PC-3 (cell line): ENCODE measurements around the gene POP4. TPM values are rescaled to one million over a fixed set of nuclear protein-coding genes. Genes with fewer than 3 reads are reported as not detected.

Experiments used
- ATAC-seq: fragments of 200-7000 bp; cut with Tn5 transposase; 2 replicates; pipeline ENCODE4 v1.9.1; 2020; ENCODE audit warnings: mild to moderate bottlenecking, moderate library complexity
- BruUV-seq: library from RNA; stranded (reverse); fragments of 400-500 nt; replicated peaks from 2 replicates; lab custom pipeline; 2021; lab: Mats Ljungman, UMichigan
- CTCF ChIA-PET: fragments of 300-600 bp; sonication (Branson Sonifier 250); formaldehyde crosslinking; loops from one replicate; lab custom pipeline; 2022; ENCODE audit warnings: antibody characterized with exemption; lab: Charles Lee
- POLR2A ChIA-PET: fragments of 300-600 bp; sonication (Branson Sonifier 250); formaldehyde crosslinking; loops from one replicate; lab custom pipeline; 2022; ENCODE audit warnings: antibody characterized with exemption; ENCODE audit not compliant: unreplicated experiment; lab: Charles Lee
- DNase-seq: peaks from one replicate; pipeline ENCODE4 v3.0.0-alpha.2; 2015
- H2AFZ ChIP-seq: fragments of 300-600 bp; sonication (generic); 2 replicates; pipeline ENCODE4 v1.6.0; 2016; ENCODE audit warnings: antibody characterized with exemption, low read length
- H3F3A ChIP-seq: fragments of 300-600 bp; sonication (generic); one replicate; pipeline ENCODE4 v1.6.0; 2017; ENCODE audit warnings: antibody characterized with exemption, low read length, control low read depth, mild to moderate bottlenecking; ENCODE audit not compliant: unreplicated experiment
- H3K27ac ChIP-seq: fragments of 300-600 bp; sonication (generic); 2 replicates; pipeline ENCODE4 v1.5.1; 2016; ENCODE audit warnings: mild to moderate bottlenecking, low read length
- H3K27me3 ChIP-seq: fragments of 300-600 bp; sonication (generic); 2 replicates; pipeline ENCODE4 v1.6.1; 2016; ENCODE audit warnings: low read length, mixed read lengths
- H3K36me3 ChIP-seq: fragments of 300-600 bp; sonication (generic); 2 replicates; pipeline ENCODE4 v1.6.1; 2016; ENCODE audit warnings: low read depth, mixed run types, low read length, mixed read lengths
- H3K4me1 ChIP-seq: fragments of 300-600 bp; sonication (generic); 2 replicates; pipeline ENCODE4 v1.5.1; 2016; ENCODE audit warnings: low read length; ENCODE audit not compliant: insufficient read depth
- H3K4me2 ChIP-seq: fragments of 300-600 bp; sonication (generic); 2 replicates; pipeline ENCODE4 v1.6.0; 2016; ENCODE audit warnings: low read length
- H3K4me3 ChIP-seq: fragments of 300-600 bp; sonication (generic); 2 replicates; pipeline ENCODE4 v1.5.1; 2016; ENCODE audit warnings: mild to moderate bottlenecking, low read length, mixed read lengths
- H3K79me2 ChIP-seq: fragments of 300-600 bp; sonication (generic); 2 replicates; pipeline ENCODE4 v1.6.1; 2017; ENCODE audit warnings: low read length, mixed read lengths
- H3K9ac ChIP-seq: fragments of 300-600 bp; sonication (generic); 2 replicates; pipeline ENCODE4 v1.6.0; 2016; ENCODE audit warnings: mild to moderate bottlenecking, low read length
- H3K9me2 ChIP-seq: fragments of 300-600 bp; sonication (generic); replicated peaks from 2 replicates; pipeline ENCODE4 v1.6.1; 2016; ENCODE audit warnings: mixed run types, low read length, mixed read lengths
- H3K9me3 ChIP-seq: fragments of 300-600 bp; sonication (generic); 2 replicates; pipeline ENCODE4 v1.6.1; 2016; ENCODE audit warnings: low read length, mixed read lengths
- H4K20me1 ChIP-seq: fragments of 300-600 bp; sonication (generic); 2 replicates; pipeline ENCODE4 v1.6.1; 2016; ENCODE audit warnings: low read length, mixed read lengths
- EZH2 ChIP-seq: fragments of 300-600 bp; sonication (generic); IDR thresholded peaks from one replicate; pipeline ENCODE4 v1.6.1; 2017; ENCODE audit warnings: antibody characterized with exemption, mild to moderate bottlenecking, low read length; ENCODE audit not compliant: unreplicated experiment
- EZH2phosphoT487 ChIP-seq: fragments of 300-600 bp; sonication (generic); IDR thresholded peaks from 2 replicates; pipeline ENCODE4 v1.6.1; 2018; ENCODE audit warnings: mild to moderate bottlenecking, antibody characterized with exemption, low read length, borderline replicate concordance
- intact Hi-C: fragments of 100-400 bp; cut with micrococcal nuclease; formaldehyde crosslinking; loops from 2 replicates; pipeline ENCODE4 v1.9.0; 2023
- total RNA-seq: library from RNA; depleted of rRNA; stranded (reverse); fragments of >200 nt; gene quantifications from 2 replicates; pipeline ENCODE4 v1.2.3, GENCODE V29; 2014
- TF ChIP-seq, protein P1 (sequence below): fragments of 300-600 bp; sonication (generic); conservative IDR thresholded peaks from 2 replicates; pipeline ENCODE4 v1.5.1; 2017; ENCODE audit warnings: antibody characterized with exemption, low read depth, mild to moderate bottlenecking, low read length

The POP4 gene
- total RNA-seq, 1 experiment from 2014 or later: 115 TPM

DNA sequence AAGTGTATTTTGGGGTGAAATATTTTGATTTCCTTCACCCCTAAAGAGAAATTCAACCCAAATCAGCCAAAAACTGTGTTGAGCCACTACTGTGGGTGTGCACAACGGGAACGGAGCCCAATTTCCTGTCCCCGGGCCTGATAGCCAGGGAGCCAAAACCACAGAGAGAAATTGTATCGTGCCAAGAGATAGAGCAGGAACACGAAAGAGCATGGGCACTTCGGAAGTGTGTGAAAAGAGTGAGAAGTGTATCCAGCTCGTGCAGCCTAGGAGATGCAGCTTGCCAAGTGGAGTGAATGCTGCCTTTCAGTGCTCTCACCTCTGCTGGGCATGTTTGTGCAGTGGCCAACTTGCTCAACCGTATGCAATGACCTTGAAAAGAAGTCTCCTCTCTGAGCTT lies 39.8 kb downstream of the POP4 start:
- TF ChIP-seq EZH2phosphoT487: no peak
- no peak for TF ChIP-seq EZH2
- TF ChIP-seq, protein P1, sequence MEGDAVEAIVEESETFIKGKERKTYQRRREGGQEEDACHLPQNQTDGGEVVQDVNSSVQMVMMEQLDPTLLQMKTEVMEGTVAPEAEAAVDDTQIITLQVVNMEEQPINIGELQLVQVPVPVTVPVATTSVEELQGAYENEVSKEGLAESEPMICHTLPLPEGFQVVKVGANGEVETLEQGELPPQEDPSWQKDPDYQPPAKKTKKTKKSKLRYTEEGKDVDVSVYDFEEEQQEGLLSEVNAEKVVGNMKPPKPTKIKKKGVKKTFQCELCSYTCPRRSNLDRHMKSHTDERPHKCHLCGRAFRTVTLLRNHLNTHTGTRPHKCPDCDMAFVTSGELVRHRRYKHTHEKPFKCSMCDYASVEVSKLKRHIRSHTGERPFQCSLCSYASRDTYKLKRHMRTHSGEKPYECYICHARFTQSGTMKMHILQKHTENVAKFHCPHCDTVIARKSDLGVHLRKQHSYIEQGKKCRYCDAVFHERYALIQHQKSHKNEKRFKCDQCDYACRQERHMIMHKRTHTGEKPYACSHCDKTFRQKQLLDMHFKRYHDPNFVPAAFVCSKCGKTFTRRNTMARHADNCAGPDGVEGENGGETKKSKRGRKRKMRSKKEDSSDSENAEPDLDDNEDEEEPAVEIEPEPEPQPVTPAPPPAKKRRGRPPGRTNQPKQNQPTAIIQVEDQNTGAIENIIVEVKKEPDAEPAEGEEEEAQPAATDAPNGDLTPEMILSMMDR: no peak
- peak overlapping the region; percentile 46; the same call in 1 of the 2 replicates for H2AFZ ChIP-seq
- peak overlapping the region; percentile 29; the same call in 1 of the 2 replicates for H3K4me3 ChIP-seq
- H3K79me2 ChIP-seq: no peaks in the 10 kb centered on the region
- no peaks in the 10 kb centered on the region for H3K9me2 ChIP-seq
- intact Hi-C loops: no loop called here
- H3K4me1 ChIP-seq: peaks cover 10% of the 10 kb centered on the region; the same call in 1 of the 2 replicates
- BruUV-seq: no TSS peak
- H3K27ac ChIP-seq: no peak overlapping the region
- H3K4me2 ChIP-seq: peak overlapping the region; percentile 71
- ATAC-seq (peak; percentile 73), DNase-seq (peak; percentile 27)
- H4K20me1 ChIP-seq: no peaks in the 10 kb centered on the region
- ChIA-PET POLR2A (interaction anchor here (0.8 kb wide), 1 partner anchor 17 kb away, joined by 5 read pairs; no protein-coding TSS in a partner anchor), CTCF (no interaction called here)
- H3K9ac ChIP-seq: no peak overlapping the region
- H3K36me3 ChIP-seq: no peaks in the 10 kb centered on the region
- no peaks in the 10 kb centered on the region; the same call in 1 of the 2 replicates for H3K27me3 ChIP-seq
- H3F3A ChIP-seq: no peaks in the 10 kb centered on the region
- no peaks in the 10 kb centered on the region for H3K9me3 ChIP-seq

DNA sequence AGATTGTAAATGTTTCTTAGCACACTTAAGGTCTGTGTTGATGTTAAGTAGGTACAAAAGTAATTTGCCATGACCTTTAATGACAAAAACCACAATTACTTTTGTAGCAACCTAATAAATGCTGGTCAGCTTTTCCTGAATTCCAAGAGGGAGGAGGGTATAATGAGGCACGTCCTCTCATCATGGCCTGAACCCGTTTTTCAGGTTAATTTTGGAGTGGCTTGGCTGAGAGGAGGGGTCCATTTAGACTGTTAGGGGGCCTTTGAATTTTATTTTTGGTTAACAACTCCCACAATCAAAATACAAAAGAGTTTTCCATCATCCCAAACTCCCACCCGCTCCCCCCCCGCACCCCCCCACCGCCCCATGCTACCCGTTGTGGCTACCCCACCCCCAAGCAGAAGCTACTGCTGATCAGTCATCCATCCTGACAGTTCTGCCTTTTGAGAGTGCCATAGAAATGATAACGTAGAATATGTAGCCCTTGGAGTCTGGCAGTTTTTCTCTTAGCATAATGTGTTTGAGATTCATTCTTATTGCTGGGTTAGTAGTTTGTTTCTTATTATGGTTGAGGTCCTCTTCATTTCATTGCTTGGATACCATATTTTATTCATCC lies 44.8 kb downstream of the POP4 start:
- ChIA-PET POLR2A (no interaction called here), CTCF (no interaction called here)
- Histone ChIP-seq H3K27me3 (no peaks in the 10 kb centered on the region), H3K4me1 (peaks cover 5% of the 10 kb centered on the region; the same call in 1 of the 2 replicates), H3K4me2 (no peak overlapping the region), H3K9me3 (no peaks in the 10 kb centered on the region), H3K36me3 (no peaks in the 10 kb centered on the region), H3K79me2 (no peaks in the 10 kb centered on the region), H2AFZ (no peak overlapping the region), H4K20me1 (no peaks in the 10 kb centered on the region), H3F3A (no peaks in the 10 kb centered on the region), H3K9ac (no peak overlapping the region), H3K4me3 (no peak overlapping the region), H3K27ac (no peak overlapping the region), H3K9me2 (no peaks in the 10 kb centered on the region)
- DNase-seq (no peak), ATAC-seq (no peak)
- TF ChIP-seq EZH2phosphoT487: no peak
- intact Hi-C loops: no loop called here
- no TSS peak for BruUV-seq

DNA sequence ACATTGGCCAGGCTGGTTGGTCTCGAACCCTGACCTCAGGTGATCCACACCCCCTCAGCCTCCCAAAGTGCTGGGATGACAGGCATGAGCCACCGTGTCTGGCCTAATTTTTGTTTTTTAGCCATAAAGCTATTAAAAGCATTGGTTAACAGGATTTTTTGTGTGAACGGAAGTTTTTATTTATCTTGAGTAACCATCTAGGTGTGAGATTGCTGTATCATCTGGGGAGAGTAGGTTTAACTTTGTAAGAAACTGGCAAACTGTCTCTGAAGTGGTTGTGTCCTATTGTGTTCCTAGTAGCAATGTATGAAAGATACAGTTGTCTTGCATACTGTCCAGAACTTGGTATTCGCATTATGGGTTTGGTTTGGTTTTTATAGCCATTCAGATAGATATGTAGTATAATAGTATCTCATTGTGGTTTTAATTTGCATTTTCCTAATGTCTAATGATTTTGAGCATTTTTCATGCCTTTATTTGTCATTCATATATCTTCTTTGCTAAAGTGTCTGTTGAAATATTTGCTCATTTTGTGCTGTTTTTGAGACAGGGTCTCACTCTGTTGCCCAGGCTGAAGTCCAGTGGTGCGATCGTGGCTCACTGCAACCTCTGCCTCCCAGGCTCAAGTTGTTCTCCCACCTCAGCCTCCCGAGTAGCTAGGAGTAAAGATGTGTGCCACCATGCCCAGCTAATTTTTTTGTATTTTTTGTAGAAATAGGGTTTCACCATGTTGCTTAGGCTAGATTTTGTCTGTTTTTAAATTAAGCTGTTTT lies 45.7 kb downstream of the POP4 start:
- H3K79me2 ChIP-seq: no peaks in the 10 kb centered on the region
- no peak overlapping the region for H3K4me3 ChIP-seq
- intact Hi-C loops: no loop called here
- H3K27me3 ChIP-seq: no peaks in the 10 kb centered on the region
- no TSS peak for BruUV-seq
- CTCF ChIA-PET: no interaction called here
- H4K20me1 ChIP-seq: no peaks in the 10 kb centered on the region
- DNase-seq (no peak), ATAC-seq (no peak)
- POLR2A ChIA-PET: no interaction called here
- H3K4me1 ChIP-seq: no peaks in the 10 kb centered on the region
- H2AFZ ChIP-seq: no peak overlapping the region
- no peaks in the 10 kb centered on the region for H3K9me3 ChIP-seq
- no peaks in the 10 kb centered on the region for H3K9me2 ChIP-seq
- H3K27ac ChIP-seq: no peak overlapping the region
- H3F3A ChIP-seq: no peaks in the 10 kb centered on the region
- no peak overlapping the region for H3K9ac ChIP-seq
- no peaks in the 10 kb centered on the region for H3K36me3 ChIP-seq
- H3K4me2 ChIP-seq: no peak overlapping the region
- no peak for TF ChIP-seq EZH2phosphoT487
- TF ChIP-seq, protein P1: no peak
- TF ChIP-seq EZH2: no peak
